HCT116 (cell line): ENCODE data around the gene ABCD1. TPM values are rescaled to one million over a fixed set of nuclear protein-coding genes. Genes with fewer than 3 reads are reported as not detected.

Experiments used
- ATAC-seq: fragments of 200-7000 bp; cut with Tn5 transposase; 2 replicates; pipeline ENCODE4 v1.9.1; 2020; ENCODE audit warnings: mild to moderate bottlenecking, moderate library complexity
- BruUV-seq: library from RNA; stranded (reverse); fragments of 400-500 nt; replicated peaks from 2 replicates; lab custom pipeline; 2021; lab: Mats Ljungman, UMichigan
- CTCF ChIA-PET: fragments of 300-600 bp; sonication (Branson Sonifier 250); formaldehyde crosslinking; loops from one replicate; lab custom pipeline; 2021; ENCODE audit warnings: antibody characterized with exemption; lab: Charles Lee
- POLR2A ChIA-PET: fragments of 300-600, 350-600 bp; sonication (Branson Sonifier 250); formaldehyde crosslinking; loops from one replicate; lab custom pipeline; 2021; ENCODE audit warnings: antibody characterized with exemption; lab: Charles Lee
- RAD21 ChIA-PET, 2 experiments: fragments of 300-600 bp; sonication (Branson Sonifier 250); formaldehyde crosslinking; loops; one replicate each; lab custom pipeline; 2023; ENCODE audit warnings: low total read pairs in 2 of 2; ENCODE audit not compliant: uncharacterized antibody in 2 of 2, unreplicated experiment in 2 of 2, low non-redundant PET in 1 of 2; lab: Charles Lee
- DNase-seq: peaks from one replicate; pipeline ENCODE4 v3.0.0-alpha.2; 2010; ENCODE audit warnings: low read depth, low spot score
- H2AFZ ChIP-seq: fragments of 200-600 bp; shearing (Covaris generic), sonication (generic); 2 replicates; pipeline ENCODE4 v1.6.1; 2017; ENCODE audit warnings: low read depth, mixed run types, mixed read lengths, antibody characterized with exemption, low read length; ENCODE audit not compliant: poor library complexity, severe bottlenecking
- H3K27ac ChIP-seq: 2 replicates; pipeline ENCODE4 v1.5.1; 2012; ENCODE audit warnings: low read depth, low read length
- H3K27me3 ChIP-seq: fragments of 200-600 bp; sonication (generic); 2 replicates; pipeline ENCODE4 v1.6.1; 2016; ENCODE audit warnings: mixed run types, low read length, mixed read lengths; ENCODE audit not compliant: insufficient read depth
- H3K36me3 ChIP-seq, 2 experiments: fragments of 200-500 bp in 1 of 2; fragments of 200-600 bp in 1 of 2; sonication (Bioruptor generic) in 1 of 2; sonication (generic) in 1 of 2; 2 replicates each; pipeline versions ENCODE4 v1.5.1 to v1.6.1; 2014 to 2016; ENCODE audit warnings: low read length in 2 of 2, inconsistent platforms in 1 of 2, mixed read lengths in 1 of 2, mixed run types in 1 of 2; ENCODE audit not compliant: insufficient read depth in 2 of 2, control insufficient read depth in 1 of 2
- H3K4me1 ChIP-seq, 2 experiments: fragments of 200-600 bp in 1 of 2; sonication (generic) in 1 of 2; 2 replicates each; pipeline versions ENCODE4 v1.5.1 to v1.6.1; 2012 to 2017; ENCODE audit warnings: low read length in 2 of 2, inconsistent platforms in 1 of 2, mild to moderate bottlenecking in 1 of 2, mixed read lengths in 1 of 2, mixed run types in 1 of 2, moderate library complexity in 1 of 2; ENCODE audit not compliant: insufficient read depth in 2 of 2, control insufficient read depth in 1 of 2
- H3K4me2 ChIP-seq: fragments of 200-600 bp; sonication (generic); 2 replicates; pipeline ENCODE4 v1.6.1; 2017; ENCODE audit warnings: mixed run types, low read length, mixed read lengths
- H3K4me3 ChIP-seq, 2 experiments: fragments of 200-600 bp in 1 of 2; sonication (generic) in 1 of 2; replicated peaks in 1 of 2; 2 replicates each; pipeline ENCODE4 v1.5.1; 2011 to 2016; ENCODE audit warnings: low read length in 2 of 2, control low read depth in 1 of 2, low read depth in 1 of 2, mild to moderate bottlenecking in 1 of 2, mixed read lengths in 1 of 2, mixed run types in 1 of 2
- H3K79me2 ChIP-seq: fragments of 200-600 bp; sonication (generic); 2 replicates; pipeline ENCODE4 v1.6.1; 2017; ENCODE audit warnings: mild to moderate bottlenecking, mixed run types, low read length, moderate library complexity, mixed read lengths; ENCODE audit not compliant: insufficient read depth
- H3K9ac ChIP-seq: fragments of 200-600 bp; sonication (generic); 2 replicates; pipeline ENCODE4 v1.6.1; 2016; ENCODE audit warnings: low read length, mixed read lengths
- H3K9me2 ChIP-seq: fragments of 200-600 bp; sonication (generic), shearing (Covaris generic); 2 replicates; pipeline ENCODE4 v1.6.1; 2017; ENCODE audit warnings: mixed run types, mild to moderate bottlenecking, moderate library complexity; ENCODE audit not compliant: insufficient read depth
- H3K9me3 ChIP-seq, 2 experiments: fragments of 200-500 bp in 1 of 2; fragments of 200-600 bp in 1 of 2; sonication (Bioruptor generic) in 1 of 2; sonication (generic) in 1 of 2; 2 replicates each; pipeline ENCODE4 v1.6.1; 2014 to 2017; ENCODE audit warnings: low read length in 2 of 2, mixed read lengths in 2 of 2, inconsistent platforms in 1 of 2, low read depth in 1 of 2, mild to moderate bottlenecking in 1 of 2, mixed run types in 1 of 2, moderate library complexity in 1 of 2; ENCODE audit not compliant: control insufficient read depth in 1 of 2, insufficient read depth in 1 of 2
- H4K20me1 ChIP-seq: fragments of 200-600 bp; sonication (generic), shearing (Covaris generic); 2 replicates; pipeline ENCODE4 v1.6.1; 2017; ENCODE audit warnings: mixed run types, mild to moderate bottlenecking, moderate library complexity; ENCODE audit not compliant: insufficient read depth
- CTCF ChIP-seq, 3 experiments: fragments of 200-600 bp in 1 of 3; sonication (generic) in 1 of 3; IDR thresholded peaks in 2 of 3; conservative IDR thresholded peaks in 1 of 3; 2 replicates each; pipeline ENCODE4 v1.5.1; 2012 to 2017; ENCODE audit warnings: low read depth in 2 of 3, low read length in 2 of 3, antibody characterized with exemption in 1 of 3, borderline replicate concordance in 1 of 3, control low read depth in 1 of 3, mild to moderate bottlenecking in 1 of 3, mixed read lengths in 1 of 3, mixed run types in 1 of 3, moderate library complexity in 1 of 3; ENCODE audit not compliant: insufficient read depth in 1 of 3
- EGR1 ChIP-seq: IDR thresholded peaks from 2 replicates; pipeline ENCODE4 v1.6.1; 2012; ENCODE audit warnings: low read depth
- ELF1 ChIP-seq: IDR thresholded peaks from 2 replicates; pipeline ENCODE4 v1.6.1; 2012; ENCODE audit warnings: low read depth, borderline replicate concordance
- EZH2 ChIP-seq: fragments of 200-600 bp; sonication (generic); IDR thresholded peaks from 2 replicates; pipeline ENCODE4 v1.6.1; 2017; ENCODE audit warnings: antibody characterized with exemption, mixed run types
- FOSL1 ChIP-seq: IDR thresholded peaks from 2 replicates; pipeline ENCODE4 v1.6.1; 2012; ENCODE audit warnings: low read depth
- SIN3A ChIP-seq: IDR thresholded peaks from 2 replicates; pipeline ENCODE4 v1.6.1; 2012; ENCODE audit warnings: low read depth
- SP1 ChIP-seq: IDR thresholded peaks from 2 replicates; pipeline ENCODE4 v1.6.1; 2012; ENCODE audit warnings: low read depth
- TCF7L2 ChIP-seq: IDR thresholded peaks from 2 replicates; pipeline ENCODE4 v1.7.0; 2011; ENCODE audit warnings: borderline replicate concordance, inconsistent platforms; ENCODE audit not compliant: insufficient read depth, insufficient read length; ENCODE audit errors: extremely low read depth
- YY1 ChIP-seq: IDR thresholded peaks from 2 replicates; pipeline ENCODE4 v1.6.1; 2011; ENCODE audit warnings: low read length, low read depth, moderate library complexity, mild to moderate bottlenecking; ENCODE audit not compliant: insufficient replicate concordance; ENCODE audit errors: extremely low read depth
- ZBTB33 ChIP-seq: IDR thresholded peaks from 2 replicates; pipeline ENCODE4 v1.6.1; 2011; ENCODE audit warnings: mild to moderate bottlenecking, low read length, moderate library complexity; ENCODE audit not compliant: insufficient replicate concordance; ENCODE audit errors: extremely low read depth
- ZFX ChIP-seq: fragments of 450-650 bp; IDR thresholded peaks from 2 replicates; pipeline ENCODE4 v1.6.1; 2017
- intact Hi-C: fragments of 100-400 bp; cut with micrococcal nuclease; formaldehyde crosslinking; loops from 2 replicates; pipeline ENCODE4 v1.10.0; 2022
- total RNA-seq: library from RNA; stranded (reverse); gene quantifications from one replicate; pipeline ENCODE4 v1.2.1, GENCODE V29; 2021; ENCODE audit not compliant: unreplicated experiment

Gene ABCD1
- total RNA-seq, 1 experiment from 2014 or later = 7.1 TPM

GRCh38 chrX:153733651-153734240 lies 9.1 kb downstream of the ABCD1 start (continued):
- TF ChIP-seq ZBTB33 = no peak
- TF ChIP-seq SIN3A = no peak
- no peak for TF ChIP-seq YY1
- TF ChIP-seq SP1 = no peak
- TF ChIP-seq ZFX = no peak
- TF ChIP-seq EGR1 = no peak
- no peak for TF ChIP-seq TCF7L2

DNA sequence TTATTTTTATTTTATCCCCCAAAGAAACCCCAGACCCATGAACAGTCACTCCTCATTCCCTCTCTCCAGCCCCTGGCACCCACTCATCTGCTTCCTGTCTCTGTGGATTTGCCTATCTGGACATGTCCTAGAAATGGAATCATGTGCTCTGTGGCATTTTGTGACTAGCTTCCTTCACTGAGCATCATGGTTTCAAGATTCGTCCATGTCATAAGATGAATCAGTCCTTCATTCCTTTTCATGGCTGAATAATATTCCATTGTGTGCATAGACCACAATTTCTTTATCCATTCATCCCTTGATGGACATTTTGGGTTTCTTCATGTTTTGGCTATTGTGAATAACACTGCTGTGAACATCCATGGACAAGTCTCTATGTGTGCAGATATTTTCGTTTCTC lies 10.2 kb downstream of the ABCD1 start:
- POLR2A ChIA-PET = no interaction called here
- no peaks in the 10 kb centered on the region for H4K20me1 ChIP-seq
- DNase-seq (no peak), ATAC-seq (no peak)
- H2AFZ ChIP-seq = no peak overlapping the region
- RAD21 ChIA-PET = no interaction called here
- TF ChIP-seq YY1 (no peak), TCF7L2 (no peak), CTCF (IDR thresholded peaks at IDR 0.05 in 2 of 3, conservative IDR thresholded peaks at IDR 0.05 in 1 of 3; ENCODE audit: borderline replicate concordance in 1 of 3, insufficient read depth in 1 of 3, low read depth in 2 of 3, low read length in 2 of 3) (no peak), ZFX (no peak), FOSL1 (no peak), SIN3A (no peak), ELF1 (no peak), EZH2 (no peak)
- no peak overlapping the region for H3K4me3 ChIP-seq
- no peaks in the 10 kb centered on the region for H3K9me3 ChIP-seq
- no peaks in the 10 kb centered on the region for H3K79me2 ChIP-seq
- BruUV-seq = no TSS peak
- H3K9ac ChIP-seq = no peak overlapping the region
- no peaks in the 10 kb centered on the region for H3K36me3 ChIP-seq
- H3K27me3 ChIP-seq = no peaks in the 10 kb centered on the region
- H3K4me2 ChIP-seq = no peak overlapping the region; the same call in 1 of the 2 replicates
- no peak overlapping the region for H3K27ac ChIP-seq
- intact Hi-C loops = no loop called here
- no peaks in the 10 kb centered on the region for H3K9me2 ChIP-seq
- CTCF ChIA-PET = no interaction called here
- peaks cover 0 to 9% of the 10 kb centered on the region in 2 experiments; a peak in 1 of 4 replicates for H3K4me1 ChIP-seq
